ENCODE results near the gene RASGEF1B.

Gene RASGEF1B

GRCh38 chr4:81447566-81448229 is 24.0 kb downstream of the RASGEF1B start:
- no peak overlapping the region for H3K4me3 ChIP-seq (ENCODE audit: low read length)
- no peak for DNase-seq (ENCODE audit: low read depth)
- TF ChIP-seq CTCF (IDR thresholded peaks at IDR 0.05; ENCODE audit: insufficient read depth, low read depth, low read length, missing control alignments) = no peak

GRCh38 chr4:81446634-81447033 is 25.1 kb downstream of the RASGEF1B start:
- no peak for DNase-seq (ENCODE audit: low read depth)
- no peak for TF ChIP-seq CTCF (IDR thresholded peaks at IDR 0.05; ENCODE audit: insufficient read depth, low read depth, low read length, missing control alignments)
- H3K4me3 ChIP-seq (ENCODE audit: low read length) = no peak overlapping the region

GRCh38 chr4:81445196-81445595 is 26.5 kb downstream of the RASGEF1B start:
- TF ChIP-seq CTCF (IDR thresholded peaks at IDR 0.05; ENCODE audit: insufficient read depth, low read depth, low read length, missing control alignments) = no peak
- no peak for DNase-seq (ENCODE audit: low read depth)
- no peak overlapping the region for H3K4me3 ChIP-seq (ENCODE audit: low read length)

- no peak for DNase-seq (ENCODE audit: low read depth)
- H3K4me3 ChIP-seq (ENCODE audit: low read length) = no peak overlapping the region
- TF ChIP-seq CTCF (IDR thresholded peaks at IDR 0.05; ENCODE audit: insufficient read depth, low read depth, low read length, missing control alignments) = no peak
These were observed 29.1 kb downstream of the RASGEF1B start for GRCh38 chr4:81442484-81443085.

- DNase-seq (ENCODE audit: low read depth) = no peak
- H3K4me3 ChIP-seq (ENCODE audit: low read length) = no peak overlapping the region
- no peak for TF ChIP-seq CTCF (IDR thresholded peaks at IDR 0.05; ENCODE audit: insufficient read depth, low read depth, low read length, missing control alignments)
These were observed 30.8 kb downstream of the RASGEF1B start for GRCh38 chr4:81440949-81441348.

- H3K4me3 ChIP-seq (ENCODE audit: low read length) = no peak overlapping the region
- DNase-seq (ENCODE audit: low read depth) = no peak
- TF ChIP-seq CTCF (IDR thresholded peaks at IDR 0.05; ENCODE audit: insufficient read depth, low read depth, low read length, missing control alignments) = no peak
These were observed 34.6 kb downstream of the RASGEF1B start for GRCh38 chr4:81436941-81437574.

Measured in epithelial cell of esophagus (primary cell).